HepG2 (cell line): ENCODE measurements around the gene INAFM1. TPM values are rescaled to one million over a fixed set of nuclear protein-coding genes. Genes with fewer than 3 reads are reported as not detected.

Experiments used
- E2F2 ChIP-seq: sonication (generic); formaldehyde crosslinking; IDR thresholded peaks from 2 replicates; pipeline ENCODE4 v1.4.0; 2020; ENCODE audit warnings: missing genetic modification reagents, borderline replicate concordance
- HMGXB3 ChIP-seq: sonication (generic); formaldehyde crosslinking; IDR thresholded peaks from 2 replicates; pipeline ENCODE4 v1.4.0; 2020; ENCODE audit warnings: missing genetic modification reagents, borderline replicate concordance
- HNRNPK ChIP-seq: fragments of 200-400 bp; formaldehyde crosslinking; IDR thresholded peaks from 2 replicates; pipeline ENCODE4 v1.6.1; 2018; ENCODE audit warnings: low read length, low read depth, moderate library complexity, mild to moderate bottlenecking; ENCODE audit not compliant: poor library complexity, severe bottlenecking
- MLXIP ChIP-seq: sonication (generic); formaldehyde crosslinking; IDR thresholded peaks from 2 replicates; pipeline ENCODE4 v1.9.0; 2021; ENCODE audit warnings: missing genetic modification reagents, borderline replicate concordance
- POGK ChIP-seq: sonication (generic); formaldehyde crosslinking; conservative IDR thresholded peaks from 2 replicates; pipeline ENCODE4 v1.8.0; 2022; ENCODE audit warnings: mild to moderate bottlenecking, moderate library complexity, missing genetic modification reagents
- SKI ChIP-seq: fragments of 450-650 bp; IDR thresholded peaks from one replicate; pipeline ENCODE4 v1.6.1; 2018; ENCODE audit warnings: mild to moderate bottlenecking; ENCODE audit not compliant: partially characterized antibody
- TMF1 ChIP-seq: sonication (generic); formaldehyde crosslinking; IDR thresholded peaks from 2 replicates; pipeline ENCODE4 v1.8.1; 2022; ENCODE audit warnings: low read depth, missing genetic modification reagents
- XRCC5 ChIP-seq: fragments of 200-400 bp; formaldehyde crosslinking; optimal IDR thresholded peaks from 2 replicates; pipeline ENCODE3; 2017; ENCODE audit warnings: mild to moderate bottlenecking, low read length
- ZBTB43 ChIP-seq: sonication (generic); formaldehyde crosslinking; conservative IDR thresholded peaks from 2 replicates; pipeline ENCODE4 v1.4.0; 2020; ENCODE audit warnings: missing genetic modification reagents
- ZNF350 ChIP-seq: sonication (generic); formaldehyde crosslinking; IDR thresholded peaks from 2 replicates; pipeline ENCODE4 v1.4.0; 2020; ENCODE audit warnings: mild to moderate bottlenecking, low read depth, missing genetic modification reagents, borderline replicate concordance
- ZNF710 ChIP-seq: sonication (generic); formaldehyde crosslinking; IDR thresholded peaks from 2 replicates; pipeline ENCODE4 v1.5.0; 2020; ENCODE audit warnings: mild to moderate bottlenecking, missing genetic modification reagents, borderline replicate concordance
- ZSCAN25 ChIP-seq: sonication (generic); formaldehyde crosslinking; IDR thresholded peaks from 2 replicates; pipeline ENCODE4 v1.8.0; 2022; ENCODE audit warnings: mild to moderate bottlenecking, missing genetic modification reagents
- polyA plus RNA-seq, 8 experiments: library from polyadenylated mRNA; depleted of rRNA in 3 of 8; stranded (reverse) in 7 of 8; unstranded in 1 of 8; fragments of >200 nt; fragmentation: Illumina TruSeq in 4 of 8; extraction: Trizol in 4 of 8; gene quantifications; 2 replicates each; pipeline versions ENCODE4 v1.2.1 to v1.2.3, GENCODE V29; 2011 to 2016; ENCODE audit warnings: low read depth in 4 of 8, missing spikeins in 1 of 8, mixed read lengths in 1 of 8; ENCODE audit not compliant: insufficient read depth in 1 of 8
- total RNA-seq, 5 experiments: library from RNA; depleted of rRNA; stranded (reverse); fragments of >200 nt; fragmentation: Illumina TruSeq; extraction: Trizol; gene quantifications; 2 replicates each; pipeline ENCODE4 v1.2.3, GENCODE V29; 2016; ENCODE audit warnings: low read depth in 1 of 5

Gene INAFM1
- total and polyA plus RNA-seq, 2 of the 13 experiments (the other 11 are each of a cell fraction or from before 2014, with no cell fraction given) = 0.88 to 1.9 TPM

GRCh38 chr19:47273313-47274070 is 1.2 kb upstream of the INAFM1 start (continued):
- peak; percentile 51; the same call in 1 of the 2 replicates for TF ChIP-seq HMGXB3 (CRISPR knock-in tag)
- TF ChIP-seq ZSCAN25 (CRISPR knock-in tag) = no peak
- TF ChIP-seq TMF1 (CRISPR knock-in tag) = no peak; the same call in 1 of the 2 replicates
- 0 out of 2 replicates have a peak, but pooled peaks have one; percentile 18 for TF ChIP-seq POGK
- TF ChIP-seq ZNF710 (CRISPR knock-in tag) = peak; percentile 72; the same call in 1 of the 2 replicates
- peak; percentile 67 for TF ChIP-seq ZNF350
- no peak for TF ChIP-seq MLXIP (CRISPR knock-in tag)
- TF ChIP-seq SKI = peak; percentile 53
- peak; percentile 70 for TF ChIP-seq XRCC5
- peak; percentile 59 for TF ChIP-seq HNRNPK
- 0 out of 2 replicates have a peak, but pooled peaks have one; percentile 19 for TF ChIP-seq E2F2
- peak; percentile 55; the same call in 1 of the 2 replicates for TF ChIP-seq ZBTB43 (CRISPR knock-in tag)
